OCI-LY1 (cell line): Measurements from ENCODE around the gene JPH3.

Experiments
- H2AFZ ChIP-seq: fragments of 200-600 bp; sonication (generic), shearing (Covaris generic); 2 replicates; pipeline ENCODE4 v1.6.0; 2014; ENCODE audit warnings: antibody characterized with exemption, mild to moderate bottlenecking, low read length
- H3F3A ChIP-seq: fragments of 200-600 bp; sonication (generic), shearing (Covaris generic); 2 replicates; pipeline ENCODE4 v1.6.0; 2014; ENCODE audit warnings: mild to moderate bottlenecking, antibody characterized with exemption, low read length, moderate library complexity; ENCODE audit not compliant: insufficient read depth
- H3K27ac ChIP-seq: fragments of 200-600 bp; sonication (generic); 2 replicates; pipeline ENCODE4 v1.5.1; 2014; ENCODE audit warnings: low read length, mixed run types, mild to moderate bottlenecking, low read depth; ENCODE audit not compliant: poor library complexity, severe bottlenecking
- H3K27me3 ChIP-seq: fragments of 200-600 bp; sonication (generic); 2 replicates; pipeline ENCODE4 v1.6.0; 2014; ENCODE audit warnings: antibody characterized with exemption, mild to moderate bottlenecking, low read length, moderate library complexity; ENCODE audit not compliant: insufficient read depth
- H3K36me3 ChIP-seq: fragments of 200-600 bp; sonication (generic); 2 replicates; pipeline ENCODE4 v1.6.1; 2014; ENCODE audit warnings: mild to moderate bottlenecking, antibody characterized with exemption, low read length, moderate library complexity, mixed read lengths; ENCODE audit not compliant: insufficient read depth
- H3K4me1 ChIP-seq: fragments of 200-600 bp; sonication (generic); 2 replicates; pipeline ENCODE4 v1.5.1; 2014; ENCODE audit warnings: mild to moderate bottlenecking, low read length, moderate library complexity; ENCODE audit not compliant: insufficient read depth, severe bottlenecking
- H3K4me2 ChIP-seq: fragments of 200-600 bp; sonication (generic), shearing (Covaris generic); 2 replicates; pipeline ENCODE4 v1.6.1; 2014; ENCODE audit warnings: low read length
- H3K4me3 ChIP-seq: fragments of 200-600 bp; sonication (generic); 2 replicates; pipeline ENCODE4 v1.5.1; 2014; ENCODE audit warnings: low read length, low read depth, mild to moderate bottlenecking, mixed read lengths; ENCODE audit not compliant: poor library complexity, severe bottlenecking
- H3K79me2 ChIP-seq: fragments of 200-600 bp; shearing (Covaris generic); 2 replicates; pipeline ENCODE4 v1.6.1; 2016; ENCODE audit warnings: mixed run types, low read length, mixed read lengths; ENCODE audit not compliant: insufficient read depth
- H3K9ac ChIP-seq: fragments of 200-600 bp; sonication (generic), shearing (Covaris generic); 2 replicates; pipeline ENCODE4 v1.6.1; 2014; ENCODE audit warnings: mild to moderate bottlenecking, low read length, mixed read lengths
- H3K9me2 ChIP-seq: fragments of 200-600 bp; sonication (generic), shearing (Covaris generic); 2 replicates; pipeline ENCODE4 v1.6.1; 2014; ENCODE audit warnings: low read depth, mild to moderate bottlenecking, low read length, mixed read lengths
- H3K9me3 ChIP-seq: fragments of 200-600 bp; shearing (Covaris generic); 2 replicates; pipeline ENCODE4 v1.6.1; 2014; ENCODE audit warnings: low read length, mixed read lengths
- H4K20me1 ChIP-seq: fragments of 200-600 bp; sonication (generic), shearing (Covaris generic); 2 replicates; pipeline ENCODE4 v1.6.0; 2016; ENCODE audit warnings: mild to moderate bottlenecking, low read length; ENCODE audit not compliant: insufficient read depth
- EZH2 ChIP-seq: fragments of 200-600 bp; sonication (generic), shearing (Covaris generic); IDR thresholded peaks from 2 replicates; pipeline ENCODE4 v1.8.0; 2017; ENCODE audit warnings: borderline replicate concordance, mixed run types, mild to moderate bottlenecking, antibody characterized with exemption, low read length, moderate library complexity, mixed read lengths
- TF ChIP-seq, protein P1 (sequence below): fragments of 200-600 bp; sonication (generic), shearing (Covaris generic); IDR thresholded peaks from 2 replicates; pipeline ENCODE4 v1.5.1; 2017; ENCODE audit warnings: mild to moderate bottlenecking, antibody characterized with exemption, low read length, moderate library complexity, mixed read lengths

The JPH3 gene

DNA sequence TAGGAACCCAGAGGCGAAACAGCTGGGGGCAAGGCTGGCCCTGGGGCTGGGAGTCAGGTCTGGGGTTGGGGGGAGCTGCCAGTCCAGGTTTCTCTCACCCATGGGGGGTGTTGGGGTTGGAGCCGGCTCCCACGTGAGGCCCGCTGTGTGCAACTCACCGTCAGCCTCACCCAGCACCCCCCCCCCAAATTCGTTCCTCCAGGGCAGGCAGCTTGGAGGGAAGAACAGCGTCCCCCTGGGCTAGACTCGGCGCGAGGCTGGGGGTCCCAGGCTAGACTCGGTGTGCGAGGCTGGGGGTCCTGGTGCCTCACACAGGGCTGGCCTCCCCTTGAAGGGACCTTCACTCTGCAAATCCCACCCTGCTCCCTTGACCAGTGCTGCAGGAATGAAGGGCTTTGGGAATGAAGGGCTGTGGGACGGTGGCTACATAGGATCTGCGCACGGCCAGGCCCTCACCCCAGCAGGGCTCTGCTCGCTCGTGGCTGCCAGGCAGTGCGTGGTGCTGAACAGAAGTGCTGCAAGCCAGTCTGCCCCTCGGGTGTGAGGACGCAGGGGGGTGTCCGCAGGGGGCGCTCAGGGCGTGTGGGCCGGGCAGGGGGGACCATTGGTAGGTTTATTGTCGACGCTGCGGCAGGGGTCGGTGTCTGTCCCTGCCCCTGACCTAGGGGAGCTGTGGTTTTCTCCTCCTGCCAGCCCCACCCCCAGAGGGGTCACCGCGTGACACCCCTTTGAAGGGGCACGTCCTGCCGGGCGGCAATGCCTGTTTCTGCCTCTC, 88.8 kb downstream of the JPH3 start:
- Histone ChIP-seq H3K9me2 (no peaks in the 10 kb centered on the region), H3K4me3 (no peak overlapping the region), H3K79me2 (no peaks in the 10 kb centered on the region), H3K9me3 (no peaks in the 10 kb centered on the region), H3K27ac (no peak overlapping the region), H3K36me3 (peaks cover 24% of the 10 kb centered on the region), H3F3A (peaks cover 5% of the 10 kb centered on the region; the same call in 1 of the 2 replicates), H4K20me1 (no peaks in the 10 kb centered on the region), H3K9ac (no peak overlapping the region; the same call in 1 of the 2 replicates), H2AFZ (no peak overlapping the region), H3K4me2 (peak overlapping the region; percentile 32; the same call in 1 of the 2 replicates), H3K4me1 (peaks cover 18% of the 10 kb centered on the region), H3K27me3 (peaks cover 6% of the 10 kb centered on the region; the same call in 1 of the 2 replicates)
- TF ChIP-seq, protein P1, sequence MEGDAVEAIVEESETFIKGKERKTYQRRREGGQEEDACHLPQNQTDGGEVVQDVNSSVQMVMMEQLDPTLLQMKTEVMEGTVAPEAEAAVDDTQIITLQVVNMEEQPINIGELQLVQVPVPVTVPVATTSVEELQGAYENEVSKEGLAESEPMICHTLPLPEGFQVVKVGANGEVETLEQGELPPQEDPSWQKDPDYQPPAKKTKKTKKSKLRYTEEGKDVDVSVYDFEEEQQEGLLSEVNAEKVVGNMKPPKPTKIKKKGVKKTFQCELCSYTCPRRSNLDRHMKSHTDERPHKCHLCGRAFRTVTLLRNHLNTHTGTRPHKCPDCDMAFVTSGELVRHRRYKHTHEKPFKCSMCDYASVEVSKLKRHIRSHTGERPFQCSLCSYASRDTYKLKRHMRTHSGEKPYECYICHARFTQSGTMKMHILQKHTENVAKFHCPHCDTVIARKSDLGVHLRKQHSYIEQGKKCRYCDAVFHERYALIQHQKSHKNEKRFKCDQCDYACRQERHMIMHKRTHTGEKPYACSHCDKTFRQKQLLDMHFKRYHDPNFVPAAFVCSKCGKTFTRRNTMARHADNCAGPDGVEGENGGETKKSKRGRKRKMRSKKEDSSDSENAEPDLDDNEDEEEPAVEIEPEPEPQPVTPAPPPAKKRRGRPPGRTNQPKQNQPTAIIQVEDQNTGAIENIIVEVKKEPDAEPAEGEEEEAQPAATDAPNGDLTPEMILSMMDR, result peak; percentile 32
- no peak for TF ChIP-seq EZH2

DNA sequence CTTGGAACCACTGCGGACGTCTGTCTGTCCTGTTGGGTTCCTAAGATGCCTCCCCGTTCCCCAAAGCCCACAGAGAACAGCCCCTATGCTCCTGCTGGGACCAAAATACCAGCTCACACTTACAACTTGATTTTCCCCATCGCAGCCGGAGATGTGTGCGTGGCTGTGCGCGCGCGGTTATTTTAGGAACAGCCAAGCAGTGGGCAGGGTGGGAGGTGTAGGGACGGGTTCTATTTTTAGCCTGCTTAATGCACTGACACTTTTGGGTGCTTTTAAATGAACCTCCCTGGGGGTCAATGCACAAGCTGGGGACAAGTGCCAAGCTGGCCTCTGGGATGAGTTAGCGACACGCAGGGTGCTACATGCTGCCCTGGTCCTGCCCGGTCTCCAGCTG, 89.4 kb downstream of the JPH3 start:
- 0 out of 2 replicates have a peak, but pooled peaks cover under 1% of the 10 kb centered on the region for H3K27me3 ChIP-seq
- H2AFZ ChIP-seq, result no peak overlapping the region
- no peaks in the 10 kb centered on the region for H3K9me2 ChIP-seq
- no peak overlapping the region for H3K4me3 ChIP-seq
- H3K4me1 ChIP-seq, result peaks cover 18% of the 10 kb centered on the region
- H3K27ac ChIP-seq, result no peak overlapping the region
- H3K36me3 ChIP-seq, result peaks cover 30% of the 10 kb centered on the region
- H3K79me2 ChIP-seq, result no peaks in the 10 kb centered on the region
- peaks cover 5% of the 10 kb centered on the region; the same call in 1 of the 2 replicates for H3F3A ChIP-seq
- H3K4me2 ChIP-seq, result peak overlapping the region; percentile 32; the same call in 1 of the 2 replicates
- H4K20me1 ChIP-seq, result no peaks in the 10 kb centered on the region
- H3K9me3 ChIP-seq, result no peaks in the 10 kb centered on the region
- TF ChIP-seq, protein P1, result no peak
- TF ChIP-seq EZH2, result no peak
- no peak overlapping the region; the same call in 1 of the 2 replicates for H3K9ac ChIP-seq

DNA sequence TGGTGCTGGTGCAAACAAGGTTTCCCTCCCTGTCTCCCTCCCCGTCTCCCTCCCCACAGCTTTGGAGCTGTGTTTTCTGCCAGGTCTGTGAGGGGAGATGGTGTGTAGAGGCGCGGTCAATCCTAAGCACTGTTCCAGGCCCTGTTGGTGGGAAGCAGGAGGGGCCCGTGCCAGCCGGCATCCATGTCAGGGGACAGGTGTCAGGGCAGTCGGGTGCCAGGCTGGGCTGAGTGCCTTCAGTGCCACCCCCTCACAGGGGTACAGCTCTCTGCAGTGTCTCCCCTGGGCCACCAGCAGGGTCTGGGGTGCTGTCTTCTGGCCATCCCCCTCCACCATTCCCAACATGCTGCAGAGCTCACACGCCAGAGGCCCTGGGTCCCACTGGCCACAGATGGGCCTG, 89.9 kb downstream of the JPH3 start:
- Histone ChIP-seq H3K79me2 (no peaks in the 10 kb centered on the region), H3K27ac (no peak overlapping the region), H3K27me3 (no peaks in the 10 kb centered on the region), H3K9me2 (no peaks in the 10 kb centered on the region), H3K4me1 (peaks cover 18% of the 10 kb centered on the region), H4K20me1 (no peaks in the 10 kb centered on the region), H3K9ac (no peak overlapping the region), H3K9me3 (no peaks in the 10 kb centered on the region), H3K4me2 (peak overlapping the region; percentile 32; the same call in 1 of the 2 replicates), H3K4me3 (no peak overlapping the region), H2AFZ (no peak overlapping the region), H3F3A (peaks cover 5% of the 10 kb centered on the region; the same call in 1 of the 2 replicates), H3K36me3 (peaks cover 35% of the 10 kb centered on the region)
- no peak for TF ChIP-seq EZH2
- TF ChIP-seq, protein P1, result no peak
